WTC11 (cell line): Measurements from ENCODE around the gene SPNS1.

Experiments used
- ATF2 ChIP-seq: sonication (generic); formaldehyde crosslinking; IDR thresholded peaks from 2 replicates; pipeline ENCODE4 v1.8.1; 2022; ENCODE audit warnings: low read depth, missing genetic modification reagents, borderline replicate concordance
- CREB1 ChIP-seq: sonication (generic); formaldehyde crosslinking; IDR thresholded peaks from 2 replicates; pipeline ENCODE4 v1.8.0; 2023; ENCODE audit warnings: mild to moderate bottlenecking, missing genetic modification reagents
- ESRRA ChIP-seq: sonication (generic); formaldehyde crosslinking; IDR thresholded peaks from 2 replicates; pipeline ENCODE4 v1.8.1; 2022; ENCODE audit warnings: mild to moderate bottlenecking, missing genetic modification reagents, borderline replicate concordance
- FOXJ3 ChIP-seq: sonication (generic); formaldehyde crosslinking; IDR thresholded peaks from 2 replicates; pipeline ENCODE4 v1.9.0; 2021; ENCODE audit warnings: missing genetic modification reagents, mild to moderate bottlenecking, borderline replicate concordance

DNA sequence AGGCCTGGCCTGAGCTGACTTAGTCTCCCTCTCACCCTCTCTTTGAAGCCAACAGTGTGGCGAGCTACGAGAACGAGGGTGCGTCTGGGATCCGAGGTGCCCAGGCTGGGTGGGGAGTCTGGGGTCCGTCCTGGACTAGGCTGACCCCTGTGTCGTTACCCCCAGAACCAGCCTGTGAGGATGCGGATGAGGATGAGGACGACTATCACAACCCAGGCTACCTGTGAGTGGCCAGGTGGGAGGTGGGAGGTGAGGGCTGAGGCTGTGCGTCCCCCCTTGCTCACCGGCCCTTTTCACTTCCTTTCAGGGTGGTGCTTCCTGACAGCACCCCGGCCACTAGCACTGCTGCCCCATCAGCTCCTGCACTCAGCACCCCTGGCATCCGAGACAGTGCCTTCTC lies 11.9 kb downstream of the SPNS1 start:
- no peak for TF ChIP-seq ESRRA (CRISPR knock-in tag)
- no peak for TF ChIP-seq CREB1 (CRISPR knock-in tag)
- TF ChIP-seq ATF2 (CRISPR knock-in tag) = no peak
- TF ChIP-seq FOXJ3 (CRISPR knock-in tag) = no peak
